ENCODE measurements around the gene RAPGEF6. TPM values are rescaled to one million over a fixed set of nuclear protein-coding genes. Genes with fewer than 3 reads are reported as not detected.

The RAPGEF6 gene
- total RNA-seq, 2 donors from 2014 or later: 15.5 to 43.0 TPM

DNA sequence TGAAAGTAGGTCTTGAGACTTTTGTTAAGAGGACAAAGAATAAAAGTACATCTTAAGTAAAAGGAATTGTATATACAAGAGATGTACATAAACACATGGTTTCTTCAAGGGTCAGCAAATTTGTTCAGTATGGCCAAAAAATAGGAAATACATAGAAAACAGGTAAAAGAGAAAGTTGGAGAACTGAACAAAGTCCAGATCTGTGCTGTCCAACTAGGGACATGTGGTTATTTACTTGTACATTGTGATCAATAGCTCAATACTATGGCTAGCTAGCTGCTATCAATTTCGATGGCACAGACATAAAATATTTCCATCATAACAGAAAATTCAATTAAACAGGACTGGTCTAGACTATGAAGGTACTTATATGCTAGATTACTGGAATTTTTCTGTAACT lies 92.3 kb downstream of the RAPGEF6 start:
- Histone ChIP-seq H3K36me3 (no peaks in the 10 kb centered on the region), H3K9me3 (no peaks in the 10 kb centered on the region), H3K27me3 (replicated peaks; ENCODE audit: insufficient read depth) (no peaks in the 10 kb centered on the region), H3K27ac (no peak overlapping the region), H3K4me1 (replicated peaks) (no peaks in the 10 kb centered on the region), H3K4me3 (no peak overlapping the region)
- intact Hi-C loops (cut with DNase I): no loop called here
- 88% methylated on average over 1 of the region's 1 CpG for WGBS
- TF ChIP-seq POLR2A (IDR thresholded peaks at IDR 0.05) (no peak), POLR2AphosphoS5 (IDR thresholded peaks at IDR 0.05) (no peak)
- TF ChIP-seq, protein P1, sequence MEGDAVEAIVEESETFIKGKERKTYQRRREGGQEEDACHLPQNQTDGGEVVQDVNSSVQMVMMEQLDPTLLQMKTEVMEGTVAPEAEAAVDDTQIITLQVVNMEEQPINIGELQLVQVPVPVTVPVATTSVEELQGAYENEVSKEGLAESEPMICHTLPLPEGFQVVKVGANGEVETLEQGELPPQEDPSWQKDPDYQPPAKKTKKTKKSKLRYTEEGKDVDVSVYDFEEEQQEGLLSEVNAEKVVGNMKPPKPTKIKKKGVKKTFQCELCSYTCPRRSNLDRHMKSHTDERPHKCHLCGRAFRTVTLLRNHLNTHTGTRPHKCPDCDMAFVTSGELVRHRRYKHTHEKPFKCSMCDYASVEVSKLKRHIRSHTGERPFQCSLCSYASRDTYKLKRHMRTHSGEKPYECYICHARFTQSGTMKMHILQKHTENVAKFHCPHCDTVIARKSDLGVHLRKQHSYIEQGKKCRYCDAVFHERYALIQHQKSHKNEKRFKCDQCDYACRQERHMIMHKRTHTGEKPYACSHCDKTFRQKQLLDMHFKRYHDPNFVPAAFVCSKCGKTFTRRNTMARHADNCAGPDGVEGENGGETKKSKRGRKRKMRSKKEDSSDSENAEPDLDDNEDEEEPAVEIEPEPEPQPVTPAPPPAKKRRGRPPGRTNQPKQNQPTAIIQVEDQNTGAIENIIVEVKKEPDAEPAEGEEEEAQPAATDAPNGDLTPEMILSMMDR (IDR thresholded peaks at IDR 0.05): no peak
- DNase-seq (ENCODE audit: low spot score): no peak

DNA sequence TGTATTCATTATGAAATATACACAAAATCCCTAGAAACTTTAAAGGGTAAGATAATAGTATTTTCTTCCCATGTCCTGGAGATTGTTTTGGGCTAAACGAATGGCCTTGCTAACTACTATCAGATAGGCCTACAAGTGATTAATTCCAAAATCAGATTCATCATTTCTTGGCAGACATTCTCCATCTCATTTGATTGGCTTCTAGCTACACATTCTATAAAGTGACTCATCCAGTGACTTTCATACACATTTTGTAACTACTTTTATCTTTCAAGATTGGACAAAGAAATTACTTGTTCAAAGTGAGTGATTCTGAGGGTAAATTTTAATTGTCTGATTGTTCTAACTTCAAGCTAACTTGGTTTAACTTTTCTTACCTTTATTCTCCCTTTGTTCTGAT lies 93.3 kb downstream of the RAPGEF6 start:
- H3K27me3 ChIP-seq (replicated peaks; ENCODE audit: insufficient read depth): no peaks in the 10 kb centered on the region
- 92% methylated on average over 1 of the region's 1 CpG for WGBS
- H3K36me3 ChIP-seq: no peaks in the 10 kb centered on the region
- H3K4me3 ChIP-seq: no peak overlapping the region
- no peak overlapping the region for H3K27ac ChIP-seq
- no peaks in the 10 kb centered on the region for H3K4me1 ChIP-seq (replicated peaks)
- H3K9me3 ChIP-seq: no peaks in the 10 kb centered on the region
- TF ChIP-seq, protein P1 (IDR thresholded peaks at IDR 0.05): no peak
- TF ChIP-seq POLR2A (IDR thresholded peaks at IDR 0.05) (no peak), POLR2AphosphoS5 (IDR thresholded peaks at IDR 0.05) (no peak)
- intact Hi-C loops (cut with DNase I): no loop called here
- DNase-seq (ENCODE audit: low spot score): no peak

DNA sequence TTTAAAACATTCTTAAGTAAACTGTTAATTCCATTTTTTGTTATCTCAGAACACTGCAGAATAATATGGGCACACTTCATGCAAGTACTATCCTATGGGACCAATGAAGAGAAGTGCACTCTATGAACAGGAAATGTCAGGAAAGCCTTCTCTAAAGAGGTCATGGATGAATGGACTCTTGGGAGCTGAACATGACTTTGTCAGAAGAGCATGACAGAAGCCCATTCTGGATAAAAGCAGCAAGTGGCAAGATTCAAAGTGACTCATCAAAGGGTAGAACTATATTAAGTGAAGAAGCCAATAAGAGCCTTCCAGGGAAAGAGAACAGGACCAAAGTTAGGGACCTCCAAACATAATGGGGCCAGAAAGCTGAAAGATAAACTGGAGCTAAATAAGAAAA lies 94.0 kb downstream of the RAPGEF6 start:
- Histone ChIP-seq H3K36me3 (no peaks in the 10 kb centered on the region), H3K4me3 (no peak overlapping the region), H3K9me3 (no peaks in the 10 kb centered on the region), H3K27me3 (replicated peaks; ENCODE audit: insufficient read depth) (no peaks in the 10 kb centered on the region), H3K27ac (no peak overlapping the region), H3K4me1 (replicated peaks) (no peaks in the 10 kb centered on the region)
- intact Hi-C loops (cut with DNase I): no loop called here
- DNase-seq (ENCODE audit: low spot score): no peak
- TF ChIP-seq POLR2AphosphoS5 (IDR thresholded peaks at IDR 0.05) (no peak), POLR2A (IDR thresholded peaks at IDR 0.05) (no peak)
- TF ChIP-seq, protein P1 (IDR thresholded peaks at IDR 0.05): no peak

DNA sequence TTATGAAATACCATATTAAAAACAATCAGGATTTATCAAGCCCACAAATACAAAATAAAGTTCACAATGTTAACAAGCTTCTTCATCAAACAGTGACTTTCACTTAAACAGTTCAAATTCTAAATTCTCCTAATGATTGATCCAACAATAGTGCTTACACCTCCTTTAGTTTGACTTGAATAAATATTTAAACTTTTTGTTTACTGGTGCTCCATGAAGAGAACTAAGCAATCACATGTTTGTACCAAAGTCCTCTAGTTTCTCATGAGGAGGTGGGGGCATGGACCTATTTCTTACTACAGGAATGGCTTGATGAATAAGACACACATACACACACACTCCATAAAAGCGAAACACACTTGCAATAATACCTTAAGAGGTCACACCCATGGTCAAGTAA lies 95.8 kb downstream of the RAPGEF6 start:
- no peak for DNase-seq (ENCODE audit: low spot score)
- Histone ChIP-seq H3K4me1 (replicated peaks) (no peaks in the 10 kb centered on the region), H3K27me3 (replicated peaks; ENCODE audit: insufficient read depth) (no peaks in the 10 kb centered on the region), H3K27ac (no peak overlapping the region), H3K9me3 (no peaks in the 10 kb centered on the region), H3K4me3 (no peak overlapping the region), H3K36me3 (no peaks in the 10 kb centered on the region)
- WGBS: 100% methylated on average over 1 of the region's 1 CpG
- no peak for TF ChIP-seq POLR2A (IDR thresholded peaks at IDR 0.05)
- TF ChIP-seq, protein P1 (IDR thresholded peaks at IDR 0.05): no peak
- TF ChIP-seq POLR2AphosphoS5 (IDR thresholded peaks at IDR 0.05): no peak
- intact Hi-C loops (cut with DNase I): no loop called here

DNA sequence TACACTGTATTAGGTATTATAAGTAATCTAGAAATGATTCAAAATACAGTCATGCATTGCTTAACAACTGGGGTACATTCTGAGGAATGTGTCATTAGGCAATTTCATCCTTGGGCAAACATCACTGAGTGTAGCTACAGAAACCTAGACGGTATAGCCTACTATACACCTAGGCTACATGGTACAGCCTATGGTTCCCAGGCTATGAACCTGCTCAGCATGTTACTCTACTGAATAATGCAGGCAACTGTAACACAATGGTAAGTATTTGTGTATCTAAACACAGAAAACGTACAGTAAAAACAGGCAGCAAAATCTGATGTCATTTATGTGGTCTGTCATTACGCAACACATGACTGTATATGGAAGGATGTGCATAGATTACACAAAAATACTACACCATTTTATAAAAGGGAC lies 96.8 kb downstream of the RAPGEF6 start:
- Histone ChIP-seq H3K27ac (no peak overlapping the region), H3K36me3 (no peaks in the 10 kb centered on the region), H3K27me3 (replicated peaks; ENCODE audit: insufficient read depth) (no peaks in the 10 kb centered on the region), H3K4me1 (replicated peaks) (no peaks in the 10 kb centered on the region), H3K9me3 (no peaks in the 10 kb centered on the region), H3K4me3 (no peak overlapping the region)
- intact Hi-C loops (cut with DNase I): no loop called here
- TF ChIP-seq POLR2AphosphoS5 (IDR thresholded peaks at IDR 0.05) (no peak), POLR2A (IDR thresholded peaks at IDR 0.05) (no peak)
- TF ChIP-seq, protein P1 (IDR thresholded peaks at IDR 0.05): no peak
- 77% methylated on average over 3 of the region's 3 CpGs for WGBS
- DNase-seq (ENCODE audit: low spot score): no peak
